Breast epithelium (tissue), 4 donors: ENCODE measurements around the gene SLC39A2. TPM values are rescaled to one million over a fixed set of nuclear protein-coding genes. Genes with fewer than 3 reads are reported as not detected.

Source experiments
- DNase-seq, 2 donors: peaks; one replicate each; pipeline ENCODE4 v3.0.0-alpha.2; 2019; ENCODE audit warnings: low spot score in 2 of 2
- H3K27ac ChIP-seq, 2 donors: fragments of 200-600 bp; sonication (generic) in 1 of 2; one replicate each; pipeline ENCODE4 v1.5.1; 2016 to 2019; ENCODE audit warnings: mild to moderate bottlenecking in 1 of 2
- H3K27me3 ChIP-seq, 2 donors: fragments of 200-600 bp; sonication (generic) in 1 of 2; one replicate each; pipeline versions ENCODE4 v1.5.1 to v1.6.0; 2017 to 2019; ENCODE audit warnings: control low read depth in 1 of 2, mild to moderate bottlenecking in 1 of 2
- H3K36me3 ChIP-seq: fragments of 200-600 bp; one replicate; pipeline ENCODE4 v1.5.1; 2019
- H3K4me1 ChIP-seq, 2 donors: fragments of 200-600 bp; sonication (generic); one replicate each; pipeline ENCODE4 v1.5.1; 2016 to 2019; ENCODE audit warnings: control low read depth in 1 of 2
- H3K4me3 ChIP-seq, 3 donors: fragments of 200-600 bp; sonication (generic); 1 replicate in 2 of 3; 2 replicates in 1 of 3; pipeline ENCODE4 v1.5.1; 2016 to 2019; ENCODE audit warnings: mild to moderate bottlenecking in 3 of 3, moderate library complexity in 2 of 3
- H3K9me3 ChIP-seq, 2 donors: fragments of 200-600 bp; sonication (generic) in 1 of 2; one replicate each; pipeline ENCODE4 v1.5.1; 2016 to 2019; ENCODE audit warnings: control low read depth in 1 of 2
- POLR2A ChIP-seq: fragments of 450-650 bp; IDR thresholded peaks from one replicate; pipeline ENCODE4 v1.6.1; 2016; ENCODE audit warnings: antibody characterized with exemption, mild to moderate bottlenecking, moderate library complexity
- POLR2AphosphoS5 ChIP-seq, 3 donors: sonication (generic); formaldehyde crosslinking; IDR thresholded peaks; one replicate each; pipeline ENCODE4 v1.6.1; 2017; ENCODE audit warnings: antibody characterized with exemption in 3 of 3
- intact Hi-C: fragments of 100-400 bp; cut with DNase I; formaldehyde crosslinking; loops from one replicate; pipeline ENCODE4 v1.15.1; 2023; ENCODE audit warnings: low total_unique reads
- total RNA-seq, 3 donors: library from RNA; depleted of rRNA; stranded (reverse); fragments of >200 nt; gene quantifications; one replicate each; pipeline ENCODE4 v1.1.0, GENCODE V29; 2016
- TF ChIP-seq, protein P1 (sequence below), 3 donors: fragments of 450-650 bp; IDR thresholded peaks; one replicate each; pipeline ENCODE4 v1.5.1; 2016 to 2017; ENCODE audit warnings: antibody characterized with exemption in 3 of 3, mild to moderate bottlenecking in 3 of 3, moderate library complexity in 3 of 3

SLC39A2 gene
- total RNA-seq, 3 donors from 2014 or later = 0.59 TPM; not detected in 2

GRCh38 chr14:21011136-21011535 is 12.0 kb downstream of the SLC39A2 start:
- DNase-seq = no peak
- H3K9me3 ChIP-seq = no peaks in the 10 kb centered on the region
- H3K27me3 ChIP-seq = no peaks in the 10 kb centered on the region
- intact Hi-C loops = no loop called here
- H3K4me3 ChIP-seq = no peak overlapping the region
- no peaks in the 10 kb centered on the region for H3K4me1 ChIP-seq
- TF ChIP-seq POLR2A (no peak), POLR2AphosphoS5 (IDR thresholded peaks at IDR 0.05) (no peak)
- TF ChIP-seq, protein P1, sequence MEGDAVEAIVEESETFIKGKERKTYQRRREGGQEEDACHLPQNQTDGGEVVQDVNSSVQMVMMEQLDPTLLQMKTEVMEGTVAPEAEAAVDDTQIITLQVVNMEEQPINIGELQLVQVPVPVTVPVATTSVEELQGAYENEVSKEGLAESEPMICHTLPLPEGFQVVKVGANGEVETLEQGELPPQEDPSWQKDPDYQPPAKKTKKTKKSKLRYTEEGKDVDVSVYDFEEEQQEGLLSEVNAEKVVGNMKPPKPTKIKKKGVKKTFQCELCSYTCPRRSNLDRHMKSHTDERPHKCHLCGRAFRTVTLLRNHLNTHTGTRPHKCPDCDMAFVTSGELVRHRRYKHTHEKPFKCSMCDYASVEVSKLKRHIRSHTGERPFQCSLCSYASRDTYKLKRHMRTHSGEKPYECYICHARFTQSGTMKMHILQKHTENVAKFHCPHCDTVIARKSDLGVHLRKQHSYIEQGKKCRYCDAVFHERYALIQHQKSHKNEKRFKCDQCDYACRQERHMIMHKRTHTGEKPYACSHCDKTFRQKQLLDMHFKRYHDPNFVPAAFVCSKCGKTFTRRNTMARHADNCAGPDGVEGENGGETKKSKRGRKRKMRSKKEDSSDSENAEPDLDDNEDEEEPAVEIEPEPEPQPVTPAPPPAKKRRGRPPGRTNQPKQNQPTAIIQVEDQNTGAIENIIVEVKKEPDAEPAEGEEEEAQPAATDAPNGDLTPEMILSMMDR (IDR thresholded peaks at IDR 0.05) = no peak
- H3K36me3 ChIP-seq = no peaks in the 10 kb centered on the region
- H3K27ac ChIP-seq = no peak overlapping the region

DNA sequence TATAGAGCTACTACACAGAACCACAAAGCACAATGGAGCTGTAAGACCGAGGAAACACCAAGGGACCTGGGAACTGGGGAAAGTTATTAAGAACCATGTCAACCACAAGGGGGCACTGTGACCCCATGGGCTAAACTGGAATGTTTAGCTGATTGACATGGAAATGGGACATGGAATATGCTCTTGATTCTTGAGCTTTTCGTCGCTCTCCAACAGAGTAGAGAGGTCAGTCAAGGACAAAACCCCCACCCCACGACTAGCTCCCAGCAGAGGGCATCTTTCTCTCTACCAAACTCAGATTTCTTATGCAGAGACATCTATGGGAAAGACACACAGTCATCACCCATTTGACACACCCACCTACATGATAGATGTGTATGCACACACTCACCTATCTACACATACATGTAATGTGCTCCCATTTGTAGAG is 15.7 kb downstream of the SLC39A2 start:
- Histone ChIP-seq H3K4me1 (no peaks in the 10 kb centered on the region), H3K36me3 (no peaks in the 10 kb centered on the region), H3K27ac (peak overlapping the region in 1 of 2 donors; percentile 52), H3K9me3 (no peaks in the 10 kb centered on the region), H3K4me3 (no peak overlapping the region), H3K27me3 (no peaks in the 10 kb centered on the region)
- intact Hi-C loops = loop anchor here (2.0 to 5.0 kb wide), 2 partner anchors 24 to 78 kb away; no protein-coding TSS in a partner anchor
- DNase-seq = peak; percentile 84 to 85
- TF ChIP-seq POLR2AphosphoS5 (IDR thresholded peaks at IDR 0.05) (peak in 2 of 3 donors; percentile 52 to 80), POLR2A (no peak)
- TF ChIP-seq, protein P1 (IDR thresholded peaks at IDR 0.05) = peak; percentile 93 to 95 (median 94)

GRCh38 chr14:21015312-21015711 is 16.2 kb downstream of the SLC39A2 start:
- TF ChIP-seq, protein P1 (IDR thresholded peaks at IDR 0.05) = no peak
- no peak for TF ChIP-seq POLR2A
- no peaks in the 10 kb centered on the region for H3K4me1 ChIP-seq
- peak overlapping the region; percentile 26 to 52 for H3K27ac ChIP-seq
- no peaks in the 10 kb centered on the region for H3K9me3 ChIP-seq
- no peak for DNase-seq
- no peaks in the 10 kb centered on the region for H3K27me3 ChIP-seq
- H3K4me3 ChIP-seq = no peak overlapping the region
- no peaks in the 10 kb centered on the region for H3K36me3 ChIP-seq
- intact Hi-C loops = loop anchor here (2.0 to 5.0 kb wide), 2 partner anchors 23 to 77 kb away; no protein-coding TSS in a partner anchor

DNA sequence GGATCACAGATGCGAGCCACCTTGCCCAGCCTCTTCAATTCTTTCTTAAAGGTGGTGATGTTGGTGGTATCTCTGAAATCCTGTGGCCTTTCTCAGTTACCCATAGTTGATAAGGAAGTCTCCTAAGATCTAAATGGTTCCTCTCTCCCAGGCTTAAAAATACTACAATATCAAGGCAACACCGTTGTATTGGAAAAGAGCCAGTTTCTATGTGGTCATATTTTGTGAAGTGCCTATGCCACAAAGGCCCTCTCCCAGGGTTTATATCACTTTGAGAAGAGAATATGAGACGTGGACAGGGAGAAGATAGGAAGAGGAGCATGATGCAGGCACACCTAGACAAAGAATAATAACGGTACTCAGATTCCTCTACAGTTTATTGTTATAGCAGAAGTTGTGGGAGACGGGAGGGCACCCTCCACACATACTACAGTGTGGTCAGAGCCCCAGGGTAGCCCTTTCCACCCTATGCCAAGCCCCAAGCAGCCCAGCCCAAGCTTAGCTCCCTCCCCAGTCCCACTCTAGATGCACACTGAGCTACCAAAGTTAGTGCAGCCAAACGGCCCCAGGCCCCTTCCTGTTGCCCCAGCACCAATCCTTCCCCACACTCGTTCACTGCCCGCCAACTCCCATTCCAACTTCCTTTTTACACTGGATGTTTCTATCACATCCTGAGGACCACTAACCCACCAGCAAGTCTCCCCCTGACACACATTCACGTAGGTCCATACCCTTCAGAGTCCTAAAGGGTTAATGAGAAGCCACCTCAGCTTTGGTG is 17.5 kb downstream of the SLC39A2 start:
- TF ChIP-seq POLR2AphosphoS5 (IDR thresholded peaks at IDR 0.05) = no peak
- TF ChIP-seq, protein P1 (IDR thresholded peaks at IDR 0.05) = no peak
- TF ChIP-seq POLR2A = no peak
- Histone ChIP-seq H3K27me3 (no peaks in the 10 kb centered on the region), H3K4me1 (no peaks in the 10 kb centered on the region), H3K27ac (peak overlapping the region in 1 of 2 donors; percentile 25), H3K4me3 (no peak overlapping the region), H3K9me3 (no peaks in the 10 kb centered on the region), H3K36me3 (no peaks in the 10 kb centered on the region)
- intact Hi-C loops = loop anchor here (5.0 kb wide), 1 partner anchor 76 kb away; no protein-coding TSS in a partner anchor
- no peak for DNase-seq
